Glomerular endothelial cell (primary cell): ENCODE measurements around the gene ATP10A. TPM values are rescaled to one million over a fixed set of nuclear protein-coding genes. Genes with fewer than 3 reads are reported as not detected.

Experiments used
- DNase-seq: peaks from one replicate; pipeline ENCODE4 v3.0.0-alpha.2; 2011; ENCODE audit warnings: low read depth, low spot score; ENCODE audit errors: extremely low read depth
- total RNA-seq: library from RNA; depleted of rRNA; stranded (reverse); fragments of >200 nt; gene quantifications from 2 replicates; pipeline ENCODE4 v1.2.3, GENCODE V29; 2015

The ATP10A gene
- total RNA-seq, 1 donor from 2014 or later: 10.0 TPM

- no peak for DNase-seq
Observed at GRCh38 chr15:25687276-25687675, 175.9 kb downstream of the ATP10A start.

- DNase-seq: no peak
Observed at GRCh38 chr15:25686780-25687179, 176.3 kb downstream of the ATP10A start.

GRCh38 chr15:25684521-25685431 lies 178.4 kb downstream of the ATP10A start:
- DNase-seq: no peak

- DNase-seq: no peak
Observed at GRCh38 chr15:25683911-25684310, 179.2 kb downstream of the ATP10A start.

- no peak for DNase-seq
Observed at GRCh38 chr15:25683415-25683814, 179.7 kb downstream of the ATP10A start.

GRCh38 chr15:25682340-25682739 lies 180.8 kb downstream of the ATP10A start:
- no peak for DNase-seq

GRCh38 chr15:25680686-25681025 lies 182.5 kb downstream of the ATP10A start:
- DNase-seq: no peak

GRCh38 chr15:25679964-25680685 lies 183.0 kb downstream of the ATP10A start:
- no peak for DNase-seq

GRCh38 chr15:25679492-25679891 lies 183.6 kb downstream of the ATP10A start:
- DNase-seq: no peak

GRCh38 chr15:25678500-25678855 lies 184.6 kb downstream of the ATP10A start:
- DNase-seq: no peak

GRCh38 chr15:25677719-25678499 lies 185.2 kb downstream of the ATP10A start:
- no peak for DNase-seq

- no peak for DNase-seq
Observed at GRCh38 chr15:25676070-25676469, 187.1 kb downstream of the ATP10A start.

GRCh38 chr15:25675396-25675795 lies 187.7 kb downstream of the ATP10A start:
- DNase-seq: no peak

- no peak for DNase-seq
Observed at GRCh38 chr15:25674913-25675312, 188.2 kb downstream of the ATP10A start.

GRCh38 chr15:25673972-25674371 lies 189.2 kb downstream of the ATP10A start:
- DNase-seq: no peak

GRCh38 chr15:25673351-25673750 lies 189.8 kb downstream of the ATP10A start:
- no peak for DNase-seq

- no peak for DNase-seq
Observed at GRCh38 chr15:25671132-25671531, 192.0 kb downstream of the ATP10A start.

- no peak for DNase-seq
Observed at GRCh38 chr15:25670621-25671020, 192.5 kb downstream of the ATP10A start.

GRCh38 chr15:25670025-25670554 lies 193.0 kb downstream of the ATP10A start:
- no peak for DNase-seq

- no peak for DNase-seq
Observed at GRCh38 chr15:25668901-25669300, 194.2 kb downstream of the ATP10A start.

GRCh38 chr15:25668236-25668795 lies 194.8 kb downstream of the ATP10A start:
- no peak for DNase-seq
